Effector CD4-positive, alpha-beta T cell (primary cell): Measurements from ENCODE around the gene ANKFY1.
A peak's percentile ranks its signal among the peaks of the same experiment; 100 is the strongest.
"Not testable (repeated sequence)": the region's sequence is repeated elsewhere in the genome, so short reads cannot be mapped to it uniquely, and the experiment has no call there.

Source experiments
- DNase-seq: peaks from one replicate; pipeline ENCODE4 v3.0.0-alpha.2; 2020

The ANKFY1 gene

DNA sequence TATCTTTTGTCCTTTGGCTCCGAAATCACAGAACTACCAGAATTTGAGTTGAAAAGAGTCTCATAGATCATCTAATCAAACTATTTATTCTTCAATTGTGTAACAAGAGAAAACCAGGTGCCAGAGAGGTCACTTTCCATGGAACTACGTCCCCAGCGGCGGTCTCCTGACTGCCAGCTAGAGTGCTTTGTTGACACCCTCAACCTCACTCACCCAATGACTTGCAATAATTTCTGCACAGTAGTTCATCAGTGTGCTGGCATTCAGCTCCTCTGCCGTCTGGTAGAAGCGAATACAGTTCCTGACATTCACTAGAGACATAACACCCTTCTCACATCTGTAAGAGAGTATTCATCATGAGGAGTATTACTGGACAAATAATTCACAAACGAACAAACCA lies 54.2 kb downstream of the ANKFY1 start:
- DNase-seq: no peak

- DNase-seq: no peak
Observed at GRCh38 chr17:4208238-4208637, 55.5 kb downstream of the ANKFY1 start.

DNA sequence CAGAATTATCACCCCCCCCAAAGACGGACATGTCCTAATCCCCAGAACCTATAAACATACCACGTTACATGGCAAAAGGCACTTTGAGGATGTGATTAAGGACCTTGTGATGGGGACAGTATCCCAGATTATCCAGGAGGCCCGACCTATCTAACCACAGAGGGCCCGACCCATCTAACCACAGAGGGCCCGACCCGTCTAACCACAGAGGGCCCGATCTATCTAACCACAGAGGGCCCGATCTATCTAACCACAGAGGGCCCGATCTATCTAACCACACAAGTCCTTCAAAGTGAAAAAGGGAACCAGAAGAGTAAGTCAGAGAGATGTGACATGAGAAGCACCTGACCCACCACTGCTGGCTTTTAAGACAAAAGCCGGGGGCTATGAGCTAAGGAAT lies 56.8 kb downstream of the ANKFY1 start:
- DNase-seq: no peak

DNA sequence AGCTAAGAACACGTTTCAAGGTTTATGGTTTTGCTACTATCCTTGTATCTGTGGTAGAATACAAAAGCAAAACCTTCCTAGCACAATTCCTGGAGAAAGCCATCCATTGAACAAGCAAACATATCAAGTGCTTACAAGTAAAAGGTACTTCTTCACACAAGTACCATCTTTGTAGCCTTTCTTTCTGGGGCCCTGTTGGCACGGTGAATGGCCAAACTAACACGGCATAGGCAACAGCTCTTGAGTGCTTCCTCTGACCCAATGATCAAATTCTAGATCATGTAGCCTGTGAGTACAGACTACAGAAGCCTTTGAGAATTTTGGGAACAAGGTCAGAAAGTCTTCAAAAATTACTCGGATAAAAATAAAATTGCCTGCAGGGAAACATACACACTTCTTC lies 57.9 kb downstream of the ANKFY1 start:
- no peak for DNase-seq

DNA sequence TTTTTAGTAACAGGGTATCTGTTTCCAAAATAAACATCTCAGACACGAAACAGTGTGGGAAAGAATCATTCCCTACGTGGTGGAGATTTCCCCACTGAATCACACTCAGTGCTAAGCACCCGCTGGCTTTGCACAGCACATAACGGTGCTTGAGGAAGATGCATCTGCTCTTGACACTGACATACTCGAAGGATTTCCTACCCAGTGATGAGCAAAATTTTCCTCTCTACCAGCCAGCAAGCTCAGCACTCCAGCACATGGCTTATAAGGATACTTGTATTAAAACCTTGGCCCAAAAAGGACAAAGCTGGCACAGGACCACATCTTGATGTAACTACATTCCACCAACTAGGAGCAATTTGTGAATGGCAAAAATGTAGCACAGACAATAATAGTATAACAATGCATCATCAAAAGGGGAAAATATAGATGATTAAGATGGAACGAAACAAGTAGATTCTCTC lies 59.0 kb downstream of the ANKFY1 start:
- DNase-seq: no peak

- no peak for DNase-seq
Observed at GRCh38 chr17:4204190-4204589, 59.6 kb downstream of the ANKFY1 start.

GRCh38 chr17:4201226-4201625 lies 62.6 kb downstream of the ANKFY1 start:
- no peak for DNase-seq

GRCh38 chr17:4199818-4200402 lies 63.9 kb downstream of the ANKFY1 start:
- peak; percentile 18 for DNase-seq

- DNase-seq: no peak
Observed at GRCh38 chr17:4198995-4199394, 64.8 kb downstream of the ANKFY1 start.

- DNase-seq: no peak
Observed at GRCh38 chr17:4195306-4195705, 68.5 kb downstream of the ANKFY1 start.

- DNase-seq: no peak
Observed at GRCh38 chr17:4194796-4195195, 69.0 kb downstream of the ANKFY1 start.

- not testable (repeated sequence) for DNase-seq
Observed at GRCh38 chr17:4190791-4191190, 73.0 kb downstream of the ANKFY1 start.

GRCh38 chr17:4189280-4189679 lies 74.5 kb downstream of the ANKFY1 start:
- DNase-seq: no peak

DNA sequence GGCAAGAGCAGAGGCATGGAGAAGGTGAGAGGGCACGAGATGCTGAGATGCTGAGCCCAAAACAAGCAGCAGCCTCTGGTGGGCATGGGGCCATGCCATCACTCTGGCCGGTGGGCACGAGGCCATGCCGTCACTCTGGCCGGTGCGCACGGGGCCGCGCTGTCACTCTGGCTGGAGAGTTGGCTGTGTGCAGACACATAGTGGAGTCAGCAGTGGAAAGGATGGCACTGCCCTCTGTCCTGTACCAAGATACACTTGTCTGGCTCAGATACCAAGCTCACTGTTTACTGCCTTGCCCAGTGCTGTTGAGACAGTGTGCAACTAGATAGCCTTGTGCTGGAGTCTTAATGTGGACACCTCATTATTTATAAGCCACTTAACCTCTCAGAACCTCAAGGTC lies 75.7 kb downstream of the ANKFY1 start:
- DNase-seq: no peak

GRCh38 chr17:4187076-4187475 lies 76.7 kb downstream of the ANKFY1 start:
- no peak for DNase-seq

DNA sequence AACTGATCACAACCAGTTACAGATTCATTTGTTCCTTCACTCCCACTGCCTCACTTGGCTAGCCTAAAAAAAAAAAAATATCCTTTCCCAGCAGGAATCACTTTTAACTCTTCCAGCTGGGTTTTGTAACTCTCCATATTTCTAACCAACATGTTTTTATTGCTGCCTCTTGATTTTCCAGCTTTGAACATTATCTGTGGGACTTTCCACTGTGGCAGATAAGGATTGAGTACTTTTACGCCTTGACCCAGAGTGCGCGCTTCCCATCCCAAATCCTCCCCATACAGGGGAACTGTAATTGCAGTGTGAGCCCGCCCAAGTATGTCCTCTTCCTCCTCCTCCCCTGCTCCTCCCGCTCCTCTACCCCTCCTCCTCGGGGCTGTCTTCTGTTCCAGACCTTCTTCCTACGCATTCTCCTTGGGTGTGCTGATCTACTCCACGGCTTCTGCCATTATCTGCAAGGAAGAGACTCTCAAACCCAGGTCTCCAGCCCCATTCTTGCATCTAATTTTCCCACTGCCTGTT lies 77.4 kb downstream of the ANKFY1 start:
- no peak for DNase-seq

- DNase-seq: no peak
Observed at GRCh38 chr17:4185656-4186055, 78.1 kb downstream of the ANKFY1 start.

GRCh38 chr17:4184811-4185210 lies 79.0 kb downstream of the ANKFY1 start:
- DNase-seq: no peak

DNA sequence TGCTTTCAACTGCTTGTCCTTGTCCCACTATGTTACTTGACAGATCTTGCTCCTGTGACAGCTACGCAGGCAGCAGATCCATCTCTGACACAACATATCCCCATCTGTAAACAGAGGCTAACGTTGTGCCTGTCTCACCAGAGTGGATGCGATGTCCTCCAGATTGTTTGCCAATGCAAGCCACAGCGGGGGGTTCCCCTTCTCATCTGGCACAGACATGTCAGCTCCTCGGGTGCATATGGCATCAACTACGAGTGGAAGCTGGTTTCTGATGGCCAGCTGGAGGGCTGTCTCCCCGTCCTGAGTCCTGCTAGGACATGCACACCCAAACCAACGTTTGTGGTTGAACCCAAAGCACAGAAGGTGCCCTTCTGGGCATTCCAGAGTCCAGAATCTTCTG lies 81.7 kb downstream of the ANKFY1 start:
- no peak for DNase-seq

DNA sequence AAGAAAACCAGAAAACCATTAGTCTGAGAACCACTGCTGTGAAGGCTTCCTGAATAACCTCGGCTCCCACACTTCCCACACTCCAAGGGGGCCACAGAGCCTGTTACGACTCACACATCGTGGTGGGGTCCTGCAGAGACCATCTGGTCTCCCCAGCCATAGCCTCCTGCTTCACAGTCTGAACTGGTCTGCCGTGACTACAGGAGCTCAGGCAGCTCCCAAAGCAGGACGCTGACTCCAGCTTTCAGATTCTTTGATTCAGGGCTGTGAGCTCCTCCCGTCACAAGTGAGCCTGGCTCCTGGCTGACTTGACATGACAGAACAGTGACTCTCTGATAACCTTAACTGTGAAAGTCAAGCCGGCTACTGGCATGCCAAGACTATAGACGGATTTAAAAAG lies 83.0 kb downstream of the ANKFY1 start:
- DNase-seq: no peak

GRCh38 chr17:4179071-4179470 lies 84.7 kb downstream of the ANKFY1 start:
- DNase-seq: no peak

DNA sequence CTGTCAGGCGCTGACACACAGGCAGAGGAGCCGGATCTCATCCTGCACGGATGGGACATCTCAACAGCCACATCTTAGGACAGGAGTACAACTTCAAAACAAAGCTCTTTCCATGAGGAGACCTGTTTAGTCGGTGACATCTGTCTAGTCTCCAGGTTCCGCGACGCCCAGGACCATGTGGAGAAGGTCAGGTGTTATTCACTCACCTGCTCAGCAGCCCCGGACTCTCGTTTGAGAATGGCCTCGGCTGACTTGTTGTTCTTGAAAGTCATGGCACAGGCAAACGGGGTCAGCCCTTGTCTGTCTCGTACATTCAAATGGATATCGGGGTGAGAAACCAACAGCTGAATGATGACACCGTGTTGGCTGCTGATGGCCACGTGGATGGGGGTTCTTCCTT lies 85.1 kb downstream of the ANKFY1 start:
- no peak for DNase-seq

- no peak for DNase-seq
Observed at GRCh38 chr17:4177806-4178205, 86.0 kb downstream of the ANKFY1 start.

- no peak for DNase-seq
Observed at GRCh38 chr17:4176808-4177472, 86.8 kb downstream of the ANKFY1 start.
